HAP-1 (cell line): Measurements from ENCODE around the gene RPSA.

Source experiments
- DNase-seq, 2 experiments: peaks; one replicate each; pipeline ENCODE4 v3.0.0-alpha.2; 2016 to 2020; ENCODE audit warnings: low spot score in 2 of 2
- H3K27me3 ChIP-seq: fragments of 250-450 bp; sonication (Bioruptor Pico); 2 replicates; pipeline ENCODE4 v1.5.1; 2020; ENCODE audit warnings: low read depth, mild to moderate bottlenecking, moderate library complexity
- H3K36me3 ChIP-seq: fragments of 250-450 bp; sonication (Bioruptor Pico); replicated peaks from 2 replicates; pipeline ENCODE4 v1.5.1; 2020; ENCODE audit warnings: mild to moderate bottlenecking
- H3K4me1 ChIP-seq: fragments of 250-450 bp; sonication (Bioruptor Pico); 2 replicates; pipeline ENCODE4 v1.5.1; 2020; ENCODE audit warnings: mild to moderate bottlenecking
- H3K4me3 ChIP-seq: fragments of 250-450 bp; sonication (Bioruptor Pico); 2 replicates; pipeline ENCODE4 v1.5.1; 2020; ENCODE audit warnings: mild to moderate bottlenecking, moderate library complexity
- H3K9me3 ChIP-seq: fragments of 250-450 bp; sonication (Bioruptor Pico); 2 replicates; pipeline ENCODE4 v1.5.1; 2020; ENCODE audit warnings: mild to moderate bottlenecking, moderate library complexity
- in situ Hi-C: fragments of 300-500 bp; cut with MboI; formaldehyde crosslinking; loops from 3 replicates; pipeline ENCODE4 v1.14.3; 2020; ENCODE audit warnings: low sequenced_read_pairs, inconsistent platforms, mixed read lengths

The RPSA gene

GRCh38 chr3:39383045-39383880 is 23.3 kb upstream of the RPSA start, which contains the start of gene SLC25A38:
Gene SLC25A38, plus strand, starts transcription at chr3:39383370. Its CDS starts 355 bp downstream, at chr3:39383725.
- in situ Hi-C loops, result loop anchor here (5.0 kb wide), 1 partner anchor 196 kb away; no protein-coding TSS in a partner anchor
- Histone ChIP-seq H3K27me3 (no peaks in the 10 kb centered on the region), H3K9me3 (no peaks in the 10 kb centered on the region), H3K4me1 (peaks cover 15% of the 10 kb centered on the region), H3K36me3 (peaks cover 6% of the 10 kb centered on the region; the same call in 1 of the 2 replicates), H3K4me3 (peak within 1 kb of the TSS; percentile 93)
- peak; percentile 88 to 92 for DNase-seq

- Histone ChIP-seq H3K9me3 (no peaks in the 10 kb centered on the region), H3K36me3 (peaks cover 6% of the 10 kb centered on the region; the same call in 1 of the 2 replicates), H3K27me3 (no peaks in the 10 kb centered on the region), H3K4me1 (peaks cover 15% of the 10 kb centered on the region), H3K4me3 (peak overlapping the region; percentile 93)
- peak; percentile 96 to 99 for DNase-seq
- in situ Hi-C loops, result loop anchor here (5.0 kb wide), 1 partner anchor 197 kb away; no protein-coding TSS in a partner anchor
These were observed 22.4 kb upstream of the RPSA start for GRCh38 chr3:39383881-39384664.

GRCh38 chr3:39384665-39385000 is 21.9 kb upstream of the RPSA start:
- H3K36me3 ChIP-seq, result peaks cover 8% of the 10 kb centered on the region
- in situ Hi-C loops, result loop anchor here (5.0 kb wide), 1 partner anchor 197 kb away; no protein-coding TSS in a partner anchor
- H3K27me3 ChIP-seq, result no peaks in the 10 kb centered on the region
- H3K4me3 ChIP-seq, result peak overlapping the region; percentile 93
- no peak for DNase-seq
- peaks cover 15% of the 10 kb centered on the region for H3K4me1 ChIP-seq
- H3K9me3 ChIP-seq, result no peaks in the 10 kb centered on the region

- no peak overlapping the region for H3K4me3 ChIP-seq
- in situ Hi-C loops, result no loop called here
- no peak for DNase-seq
- H3K9me3 ChIP-seq, result no peaks in the 10 kb centered on the region
- peaks cover 18% of the 10 kb centered on the region for H3K36me3 ChIP-seq
- no peaks in the 10 kb centered on the region for H3K27me3 ChIP-seq
- H3K4me1 ChIP-seq, result peaks cover 15% of the 10 kb centered on the region
These were observed 20.9 kb upstream of the RPSA start for GRCh38 chr3:39385456-39386090.

- Histone ChIP-seq H3K27me3 (no peaks in the 10 kb centered on the region), H3K9me3 (no peaks in the 10 kb centered on the region), H3K36me3 (peaks cover 25% of the 10 kb centered on the region), H3K4me3 (no peak overlapping the region), H3K4me1 (peaks cover 15% of the 10 kb centered on the region)
- in situ Hi-C loops, result no loop called here
- no peak for DNase-seq
These were observed 20.2 kb upstream of the RPSA start for GRCh38 chr3:39386318-39386717.

- Histone ChIP-seq H3K36me3 (peaks cover 34% of the 10 kb centered on the region), H3K4me1 (peaks cover 15% of the 10 kb centered on the region), H3K9me3 (no peaks in the 10 kb centered on the region), H3K27me3 (no peaks in the 10 kb centered on the region), H3K4me3 (no peak overlapping the region)
- no peak for DNase-seq
- in situ Hi-C loops, result no loop called here
These were observed 19.0 kb upstream of the RPSA start for GRCh38 chr3:39387411-39387975.

- in situ Hi-C loops, result no loop called here
- DNase-seq, result no peak
- peaks cover 10% of the 10 kb centered on the region for H3K4me1 ChIP-seq
These were observed 18.4 kb upstream of the RPSA start for GRCh38 chr3:39388153-39388552.

GRCh38 chr3:39388741-39389248 is 17.7 kb upstream of the RPSA start:
- Histone ChIP-seq H3K4me3 (no peak overlapping the region), H3K27me3 (no peaks in the 10 kb centered on the region), H3K36me3 (peaks cover 42% of the 10 kb centered on the region), H3K9me3 (no peaks in the 10 kb centered on the region), H3K4me1 (peaks cover 10% of the 10 kb centered on the region)
- in situ Hi-C loops, result no loop called here
- no peak for DNase-seq

More at GRCh38 chr3:39388153-39388552, 18.4 kb upstream of the RPSA start:
- no peak overlapping the region for H3K4me3 ChIP-seq
- no peaks in the 10 kb centered on the region for H3K27me3 ChIP-seq
- H3K36me3 ChIP-seq, result peaks cover 40% of the 10 kb centered on the region
- no peaks in the 10 kb centered on the region for H3K9me3 ChIP-seq

- no peak overlapping the region for H3K4me3 ChIP-seq
- DNase-seq, result no peak
- no peaks in the 10 kb centered on the region for H3K27me3 ChIP-seq
- in situ Hi-C loops, result no loop called here
- peaks cover 3% of the 10 kb centered on the region for H3K4me1 ChIP-seq
- H3K9me3 ChIP-seq, result no peaks in the 10 kb centered on the region
- H3K36me3 ChIP-seq, result peaks cover 50% of the 10 kb centered on the region
These were observed 16.3 kb upstream of the RPSA start for GRCh38 chr3:39390181-39390580.

GRCh38 chr3:39396690-39397089 is 9.8 kb upstream of the RPSA start:
- Histone ChIP-seq H3K4me1 (no peaks in the 10 kb centered on the region; the same call in 1 of the 2 replicates), H3K27me3 (no peaks in the 10 kb centered on the region), H3K9me3 (no peaks in the 10 kb centered on the region), H3K36me3 (peaks cover 58% of the 10 kb centered on the region), H3K4me3 (no peak overlapping the region)
- in situ Hi-C loops, result no loop called here
- DNase-seq, result no peak

- no peak for DNase-seq
- Histone ChIP-seq H3K27me3 (no peaks in the 10 kb centered on the region), H3K4me1 (no peaks in the 10 kb centered on the region; the same call in 1 of the 2 replicates), H3K4me3 (no peak overlapping the region), H3K36me3 (peaks cover 40% of the 10 kb centered on the region), H3K9me3 (no peaks in the 10 kb centered on the region)
- in situ Hi-C loops, result no loop called here
These were observed 7.8 kb upstream of the RPSA start for GRCh38 chr3:39398700-39399099.

- DNase-seq, result no peak
- in situ Hi-C loops, result no loop called here
- H3K4me3 ChIP-seq, result no peak overlapping the region
- H3K27me3 ChIP-seq, result no peaks in the 10 kb centered on the region
- peaks cover 24% of the 10 kb centered on the region for H3K36me3 ChIP-seq
- H3K9me3 ChIP-seq, result no peaks in the 10 kb centered on the region
- peaks cover 8% of the 10 kb centered on the region for H3K4me1 ChIP-seq
These were observed 4.5 kb upstream of the RPSA start for GRCh38 chr3:39401983-39402382.
